MM.1S (cell line): ENCODE results near the gene KRT35.

Source experiments
- DNase-seq: peaks from one replicate; pipeline ENCODE4 v3.0.0-alpha.2; 2015
- H2AFZ ChIP-seq: fragments of 300-600 bp; sonication (generic); 2 replicates; pipeline ENCODE4 v1.6.0; 2016; ENCODE audit warnings: antibody characterized with exemption, low read length
- H3F3A ChIP-seq: fragments of 300-600 bp; sonication (generic); 2 replicates; pipeline ENCODE4 v1.6.1; 2016; ENCODE audit warnings: mild to moderate bottlenecking, antibody characterized with exemption, low read length, moderate library complexity, mixed read lengths; ENCODE audit not compliant: insufficient read depth
- H3K27ac ChIP-seq: fragments of 300-600 bp; sonication (generic); 2 replicates; pipeline ENCODE4 v1.5.1; 2016; ENCODE audit warnings: mild to moderate bottlenecking, low read length
- H3K27me3 ChIP-seq: fragments of 300-600 bp; sonication (generic); replicated peaks from 2 replicates; pipeline ENCODE4 v1.6.0; 2016; ENCODE audit warnings: low read length; ENCODE audit not compliant: insufficient read depth
- H3K36me3 ChIP-seq: fragments of 300-600 bp; sonication (generic); replicated peaks from 2 replicates; pipeline ENCODE4 v1.6.1; 2016; ENCODE audit warnings: mild to moderate bottlenecking, low read length, mixed read lengths; ENCODE audit not compliant: insufficient read depth
- H3K4me1 ChIP-seq: fragments of 300-600 bp; sonication (generic); 2 replicates; pipeline ENCODE4 v1.6.1; 2016; ENCODE audit warnings: low read length, mixed read lengths
- H3K4me2 ChIP-seq: fragments of 300-600 bp; sonication (generic); 2 replicates; pipeline ENCODE4 v1.6.0; 2016; ENCODE audit warnings: low read depth, low read length
- H3K4me3 ChIP-seq: fragments of 300-600 bp; sonication (generic); 2 replicates; pipeline ENCODE4 v1.5.1; 2016; ENCODE audit warnings: low read length, mixed read lengths
- H3K79me2 ChIP-seq: fragments of 300-600 bp; sonication (generic); 2 replicates; pipeline ENCODE4 v1.6.1; 2016; ENCODE audit warnings: mixed run types, low read length, mixed read lengths
- H3K9ac ChIP-seq: fragments of 300-600 bp; sonication (generic); 2 replicates; pipeline ENCODE4 v1.6.1; 2016; ENCODE audit warnings: low read length, mixed read lengths
- H3K9me2 ChIP-seq: fragments of 300-600 bp; sonication (generic); replicated peaks from 2 replicates; pipeline ENCODE4 v1.6.1; 2016; ENCODE audit warnings: mild to moderate bottlenecking, low read length, mixed read lengths; ENCODE audit not compliant: insufficient read depth
- H3K9me3 ChIP-seq: fragments of 300-600 bp; sonication (generic); replicated peaks from 2 replicates; pipeline ENCODE4 v1.6.1; 2016; ENCODE audit warnings: mild to moderate bottlenecking, low read length, mixed read lengths; ENCODE audit not compliant: insufficient read depth
- H4K20me1 ChIP-seq: fragments of 300-600 bp; sonication (generic); 2 replicates; pipeline ENCODE4 v1.6.1; 2016; ENCODE audit warnings: mild to moderate bottlenecking, low read length, moderate library complexity, mixed read lengths; ENCODE audit not compliant: insufficient read depth
- EZH2 ChIP-seq: fragments of 300-600 bp; sonication (generic); optimal IDR thresholded peaks from 2 replicates; pipeline ENCODE3; 2017; ENCODE audit warnings: low read depth, mild to moderate bottlenecking, antibody characterized with exemption, low read length, mixed read lengths
- EZH2phosphoT487 ChIP-seq: fragments of 300-600 bp; sonication (generic); IDR thresholded peaks from 2 replicates; pipeline ENCODE4 v1.6.1; 2018; ENCODE audit warnings: antibody characterized with exemption, low read length
- TF ChIP-seq, protein P1 (sequence below): fragments of 300-600 bp; sonication (generic); IDR thresholded peaks from 2 replicates; pipeline ENCODE4 v1.5.1; 2016; ENCODE audit warnings: antibody characterized with exemption, low read length, mixed read lengths

Gene KRT35

DNA sequence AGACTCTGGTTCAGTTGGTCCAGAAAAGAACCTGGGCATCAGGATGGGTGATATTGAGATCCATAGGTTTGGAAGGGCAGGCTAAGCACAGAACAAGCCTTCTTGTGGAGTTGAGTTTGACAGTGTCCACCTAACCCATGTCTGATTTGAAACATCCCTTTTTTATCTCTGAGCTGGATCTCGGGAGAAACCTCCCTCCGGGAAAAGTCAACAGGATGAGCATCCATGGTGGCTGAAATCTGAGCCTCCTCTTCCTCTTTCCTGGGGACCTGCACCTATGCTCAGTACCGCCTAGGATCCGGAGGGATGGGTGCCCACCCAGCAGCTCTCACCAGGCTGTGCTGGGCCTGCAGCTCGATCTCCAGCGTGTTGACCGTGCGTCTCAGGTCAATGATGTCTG, 17.2 kb downstream of the KRT35 start:
- Histone ChIP-seq H3K4me2 (no peak overlapping the region), H4K20me1 (no peaks in the 10 kb centered on the region), H3K4me1 (no peaks in the 10 kb centered on the region), H3K4me3 (no peak overlapping the region), H3K27me3 (0 out of 2 replicates have a peak, but pooled peaks cover 4% of the 10 kb centered on the region), H3K27ac (no peak overlapping the region), H3K9me2 (no peaks in the 10 kb centered on the region), H3K79me2 (no peaks in the 10 kb centered on the region), H3K9me3 (no peaks in the 10 kb centered on the region), H3F3A (no peaks in the 10 kb centered on the region), H2AFZ (no peak overlapping the region), H3K36me3 (no peaks in the 10 kb centered on the region), H3K9ac (no peak overlapping the region)
- DNase-seq: no peak
- TF ChIP-seq EZH2phosphoT487 (no peak), EZH2 (no peak)
- TF ChIP-seq, protein P1, sequence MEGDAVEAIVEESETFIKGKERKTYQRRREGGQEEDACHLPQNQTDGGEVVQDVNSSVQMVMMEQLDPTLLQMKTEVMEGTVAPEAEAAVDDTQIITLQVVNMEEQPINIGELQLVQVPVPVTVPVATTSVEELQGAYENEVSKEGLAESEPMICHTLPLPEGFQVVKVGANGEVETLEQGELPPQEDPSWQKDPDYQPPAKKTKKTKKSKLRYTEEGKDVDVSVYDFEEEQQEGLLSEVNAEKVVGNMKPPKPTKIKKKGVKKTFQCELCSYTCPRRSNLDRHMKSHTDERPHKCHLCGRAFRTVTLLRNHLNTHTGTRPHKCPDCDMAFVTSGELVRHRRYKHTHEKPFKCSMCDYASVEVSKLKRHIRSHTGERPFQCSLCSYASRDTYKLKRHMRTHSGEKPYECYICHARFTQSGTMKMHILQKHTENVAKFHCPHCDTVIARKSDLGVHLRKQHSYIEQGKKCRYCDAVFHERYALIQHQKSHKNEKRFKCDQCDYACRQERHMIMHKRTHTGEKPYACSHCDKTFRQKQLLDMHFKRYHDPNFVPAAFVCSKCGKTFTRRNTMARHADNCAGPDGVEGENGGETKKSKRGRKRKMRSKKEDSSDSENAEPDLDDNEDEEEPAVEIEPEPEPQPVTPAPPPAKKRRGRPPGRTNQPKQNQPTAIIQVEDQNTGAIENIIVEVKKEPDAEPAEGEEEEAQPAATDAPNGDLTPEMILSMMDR: no peak

DNA sequence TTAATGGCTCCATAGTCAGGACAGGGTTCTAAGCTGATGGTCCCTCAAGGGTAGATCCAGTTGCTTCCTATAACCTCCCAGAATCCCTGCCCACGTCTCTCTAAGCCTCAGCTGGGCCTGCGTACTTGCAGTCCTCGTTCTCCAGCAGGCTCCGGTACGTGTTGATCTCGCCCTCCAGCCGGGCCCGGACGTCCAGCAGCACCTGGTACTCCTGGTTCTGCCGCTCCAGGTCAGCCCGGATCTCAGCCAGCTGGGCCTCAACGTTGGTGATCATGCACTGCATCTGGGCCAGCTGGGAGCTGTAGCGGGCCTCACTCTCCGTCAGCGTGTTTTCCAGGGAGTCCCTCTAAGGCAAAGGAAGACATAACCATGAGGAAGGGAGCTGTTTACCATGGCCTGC, 18.2 kb downstream of the KRT35 start:
- Histone ChIP-seq H3K27me3 (0 out of 2 replicates have a peak, but pooled peaks cover 4% of the 10 kb centered on the region), H3K79me2 (no peaks in the 10 kb centered on the region), H3K4me1 (no peaks in the 10 kb centered on the region), H3K9me2 (no peaks in the 10 kb centered on the region), H4K20me1 (no peaks in the 10 kb centered on the region), H3K36me3 (no peaks in the 10 kb centered on the region), H2AFZ (no peak overlapping the region), H3K4me2 (no peak overlapping the region), H3K9ac (no peak overlapping the region), H3K9me3 (no peaks in the 10 kb centered on the region), H3K27ac (no peak overlapping the region), H3F3A (no peaks in the 10 kb centered on the region), H3K4me3 (no peak overlapping the region)
- TF ChIP-seq, protein P1: no peak
- no peak for TF ChIP-seq EZH2phosphoT487
- TF ChIP-seq EZH2: no peak
- no peak for DNase-seq

DNA sequence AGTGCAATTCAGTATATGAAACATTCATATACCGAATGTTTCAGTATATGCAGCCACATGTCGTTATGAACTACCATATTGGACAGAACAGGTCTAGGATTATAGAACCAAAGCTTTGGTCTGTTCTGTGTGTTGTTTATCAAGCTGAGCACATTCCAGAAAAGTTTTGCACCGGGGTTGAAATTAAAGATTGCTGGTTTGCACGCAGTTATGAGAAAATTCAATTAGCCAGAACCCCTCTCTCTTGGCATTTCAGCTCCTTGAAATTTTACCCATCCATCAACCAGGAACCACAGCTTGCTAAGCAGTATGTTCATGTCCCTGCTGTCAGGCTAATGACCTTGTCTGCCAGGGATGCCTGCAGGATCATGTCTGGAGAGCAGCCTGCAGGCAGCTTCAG, 23.3 kb downstream of the KRT35 start:
- H3K79me2 ChIP-seq: no peaks in the 10 kb centered on the region
- no peaks in the 10 kb centered on the region for H3K9me2 ChIP-seq
- H3K27ac ChIP-seq: no peak overlapping the region
- TF ChIP-seq EZH2: no peak
- no peaks in the 10 kb centered on the region for H4K20me1 ChIP-seq
- H3K36me3 ChIP-seq: no peaks in the 10 kb centered on the region
- H3F3A ChIP-seq: no peaks in the 10 kb centered on the region
- no peak overlapping the region for H2AFZ ChIP-seq
- no peak for DNase-seq
- H3K9ac ChIP-seq: no peak overlapping the region
- no peaks in the 10 kb centered on the region for H3K9me3 ChIP-seq
- H3K27me3 ChIP-seq: no peaks in the 10 kb centered on the region
- H3K4me1 ChIP-seq: no peaks in the 10 kb centered on the region
- H3K4me2 ChIP-seq: no peak overlapping the region
- H3K4me3 ChIP-seq: no peak overlapping the region

DNA sequence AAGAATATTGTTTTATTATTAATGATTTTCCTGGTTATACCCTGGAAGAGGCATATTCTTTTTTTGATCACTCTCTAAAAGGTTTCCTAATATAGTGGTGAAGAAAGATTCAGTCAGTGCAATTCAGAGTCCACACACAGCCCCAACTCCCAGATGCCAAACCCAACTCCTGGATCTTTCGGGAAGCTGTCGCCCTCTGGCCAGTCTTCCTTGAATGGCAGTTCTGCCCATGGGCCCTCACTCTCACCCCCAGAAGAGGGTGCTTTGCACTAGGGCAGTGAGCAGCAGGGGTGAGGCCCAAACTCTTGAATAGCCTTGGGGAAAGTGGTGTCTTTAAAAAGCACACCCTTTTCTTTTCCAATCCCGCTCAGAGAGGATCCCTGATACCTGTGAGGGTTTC, 24.7 kb downstream of the KRT35 start:
- no peaks in the 10 kb centered on the region for H3K27me3 ChIP-seq
- H3K9me3 ChIP-seq: no peaks in the 10 kb centered on the region
- TF ChIP-seq, protein P1: no peak
- TF ChIP-seq EZH2phosphoT487 (no peak), EZH2 (no peak)
- H3K4me2 ChIP-seq: no peak overlapping the region
- no peak overlapping the region for H3K9ac ChIP-seq
- no peaks in the 10 kb centered on the region for H4K20me1 ChIP-seq
- no peaks in the 10 kb centered on the region for H3K36me3 ChIP-seq
- H2AFZ ChIP-seq: no peak overlapping the region
- H3K4me3 ChIP-seq: no peak overlapping the region
- no peaks in the 10 kb centered on the region for H3K4me1 ChIP-seq
- H3K9me2 ChIP-seq: no peaks in the 10 kb centered on the region
- H3K27ac ChIP-seq: no peak overlapping the region
- DNase-seq: no peak
- no peaks in the 10 kb centered on the region for H3K79me2 ChIP-seq
- no peaks in the 10 kb centered on the region for H3F3A ChIP-seq
